GM13977 (cell line): ENCODE measurements around the gene GABRB1.

ENCODE experiments used
- DNase-seq: peaks from one replicate; pipeline ENCODE4 v3.0.0; 2012; ENCODE audit warnings: low spot score
- in situ Hi-C: fragments of 300-500 bp; cut with MboI; formaldehyde crosslinking; loops from one replicate; pipeline ENCODE4 v1.12.0; 2022; ENCODE audit warnings: low sequenced_read_pairs, low pct_unique_long_range_greater_than_20kb, mixed read lengths, inconsistent platforms; ENCODE audit not compliant: unreplicated experiment
- TF ChIP-seq, protein P1 (sequence below): IDR thresholded peaks from 2 replicates; pipeline ENCODE4 v1.5.1; 2012; ENCODE audit warnings: mild to moderate bottlenecking, control low read depth; ENCODE audit not compliant: insufficient read depth; ENCODE audit errors: extremely low read depth, missing control alignments

The GABRB1 gene

DNA sequence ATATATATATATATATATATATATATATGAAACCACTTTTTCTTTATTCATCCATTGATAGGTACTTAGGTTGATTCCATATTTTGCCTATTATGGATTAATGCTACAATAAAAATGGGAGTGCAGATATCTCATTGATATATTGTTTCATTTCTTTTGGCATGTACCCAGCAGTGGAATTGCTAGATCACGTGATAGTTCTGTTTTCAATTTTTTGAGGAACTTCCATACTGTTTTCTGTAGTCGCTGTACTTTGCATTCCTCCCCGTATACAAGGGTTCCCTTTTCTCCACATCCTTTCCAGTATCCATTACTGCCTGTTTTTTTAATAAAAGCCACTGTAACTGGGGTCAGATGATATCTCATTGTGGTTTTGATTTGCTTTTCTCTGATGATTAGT lies 124.6 kb downstream of the GABRB1 start:
- TF ChIP-seq, protein P1, sequence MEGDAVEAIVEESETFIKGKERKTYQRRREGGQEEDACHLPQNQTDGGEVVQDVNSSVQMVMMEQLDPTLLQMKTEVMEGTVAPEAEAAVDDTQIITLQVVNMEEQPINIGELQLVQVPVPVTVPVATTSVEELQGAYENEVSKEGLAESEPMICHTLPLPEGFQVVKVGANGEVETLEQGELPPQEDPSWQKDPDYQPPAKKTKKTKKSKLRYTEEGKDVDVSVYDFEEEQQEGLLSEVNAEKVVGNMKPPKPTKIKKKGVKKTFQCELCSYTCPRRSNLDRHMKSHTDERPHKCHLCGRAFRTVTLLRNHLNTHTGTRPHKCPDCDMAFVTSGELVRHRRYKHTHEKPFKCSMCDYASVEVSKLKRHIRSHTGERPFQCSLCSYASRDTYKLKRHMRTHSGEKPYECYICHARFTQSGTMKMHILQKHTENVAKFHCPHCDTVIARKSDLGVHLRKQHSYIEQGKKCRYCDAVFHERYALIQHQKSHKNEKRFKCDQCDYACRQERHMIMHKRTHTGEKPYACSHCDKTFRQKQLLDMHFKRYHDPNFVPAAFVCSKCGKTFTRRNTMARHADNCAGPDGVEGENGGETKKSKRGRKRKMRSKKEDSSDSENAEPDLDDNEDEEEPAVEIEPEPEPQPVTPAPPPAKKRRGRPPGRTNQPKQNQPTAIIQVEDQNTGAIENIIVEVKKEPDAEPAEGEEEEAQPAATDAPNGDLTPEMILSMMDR: no peak
- DNase-seq: no peak
- in situ Hi-C loops: no loop called here

- TF ChIP-seq, protein P1: no peak
- in situ Hi-C loops: no loop called here
- no peak for DNase-seq
These were observed 128.7 kb downstream of the GABRB1 start for GRCh38 chr4:47160095-47160494.

DNA sequence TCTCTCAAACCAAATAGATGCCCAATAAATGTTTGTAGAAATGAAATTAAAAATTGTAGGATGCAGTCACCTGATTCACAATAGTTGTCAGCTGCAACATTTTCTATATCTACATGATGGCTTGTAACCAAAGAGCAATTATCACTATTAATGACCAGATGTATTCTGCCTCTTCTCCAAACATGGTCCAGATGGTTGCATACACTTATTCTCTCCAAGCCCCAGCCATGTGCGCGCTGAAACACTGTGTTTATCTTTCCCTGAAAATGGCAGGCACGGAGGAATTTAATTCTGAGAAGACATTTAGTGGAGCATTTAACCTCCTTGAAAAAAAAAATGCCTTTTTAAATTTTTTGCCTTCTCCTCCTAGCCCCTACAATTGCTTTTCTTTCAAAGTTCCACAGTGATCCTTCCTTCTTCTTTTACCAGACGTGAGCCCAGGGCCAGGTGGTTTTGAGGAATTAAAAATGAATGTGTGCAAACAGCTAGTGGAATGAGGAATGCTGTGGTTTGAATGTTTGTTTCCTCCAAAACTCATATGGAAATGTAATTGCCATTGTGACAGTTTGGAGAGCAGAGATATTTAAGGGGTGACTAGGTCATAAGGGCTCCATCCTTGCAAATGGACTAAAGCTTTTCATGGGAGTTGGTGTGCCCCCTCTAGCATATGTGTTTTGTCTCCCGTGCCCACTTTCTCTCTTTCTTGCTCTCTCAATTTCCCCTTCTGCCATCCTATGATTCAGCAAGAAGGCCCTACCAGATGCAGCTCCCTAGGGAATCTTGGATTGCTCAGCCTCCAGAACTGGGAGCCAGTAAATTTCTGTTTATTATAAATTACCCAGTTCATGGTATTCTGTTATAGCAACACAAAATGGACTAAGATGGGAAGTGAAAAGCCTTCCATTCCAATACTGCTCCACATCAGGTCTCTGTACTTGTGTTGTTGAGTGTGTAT lies 136.0 kb downstream of the GABRB1 start:
- DNase-seq: no peak
- in situ Hi-C loops: no loop called here
- TF ChIP-seq, protein P1: no peak

DNA sequence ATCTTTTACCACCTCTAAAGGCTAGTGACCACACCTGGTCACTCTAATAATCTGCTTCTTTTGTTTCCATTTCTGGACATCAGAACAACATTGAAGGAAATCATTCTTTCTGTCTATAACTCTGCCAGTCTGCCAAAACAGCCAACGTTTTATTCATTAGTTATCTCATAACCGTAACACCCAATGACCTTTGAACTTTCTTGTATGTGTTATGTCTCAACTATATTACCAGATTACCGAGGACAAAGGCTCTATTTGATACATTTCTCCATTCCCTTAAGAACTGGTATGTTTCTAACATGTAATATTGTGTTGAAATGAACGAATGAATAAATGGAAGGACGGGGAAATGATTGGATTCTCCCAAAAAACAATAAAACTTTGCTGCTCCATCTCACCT lies 152.7 kb downstream of the GABRB1 start:
- TF ChIP-seq, protein P1: no peak
- no peak for DNase-seq
- in situ Hi-C loops: no loop called here

GRCh38 chr4:47185761-47186160 lies 154.4 kb downstream of the GABRB1 start:
- no peak for DNase-seq
- in situ Hi-C loops: no loop called here
- TF ChIP-seq, protein P1: no peak

DNA sequence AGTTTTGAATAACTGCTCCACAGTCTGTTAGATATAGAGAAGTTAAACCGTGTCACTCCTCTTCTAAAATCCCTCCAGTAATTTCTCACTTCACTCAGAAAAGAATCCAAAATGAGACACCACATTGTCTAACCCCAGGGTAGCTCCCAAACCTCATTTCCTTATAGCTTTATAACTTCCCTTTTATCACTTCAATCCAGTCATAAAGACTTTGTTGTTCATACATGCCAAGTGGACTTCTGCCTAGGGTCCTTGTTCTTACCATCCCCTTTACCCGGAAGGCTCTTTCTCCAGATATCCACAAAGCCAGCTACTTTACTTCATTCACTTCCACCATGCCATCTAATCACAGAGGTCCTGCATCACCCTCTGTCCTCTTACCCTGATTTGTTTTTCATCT lies 156.2 kb downstream of the GABRB1 start:
- in situ Hi-C loops: no loop called here

More for the DNA sequence above, 156.2 kb downstream of the GABRB1 start:
- DNase-seq: no peak
- TF ChIP-seq, protein P1: no peak
